Neural cell (in vitro differentiated cells): ENCODE results near the gene NKRF.

Experiments
- CTCF ChIP-seq: fragments of 450-650 bp; IDR thresholded peaks from 2 replicates; pipeline ENCODE4 v1.5.1; 2014; ENCODE audit warnings: antibody characterized with exemption, mild to moderate bottlenecking, moderate library complexity; ENCODE audit not compliant: poor library complexity, severe bottlenecking
- EP300 ChIP-seq: fragments of 450-650 bp; conservative IDR thresholded peaks from 2 replicates; pipeline ENCODE4 v1.6.1; 2014; ENCODE audit warnings: antibody characterized with exemption, mild to moderate bottlenecking, moderate library complexity; ENCODE audit not compliant: poor library complexity, severe bottlenecking
- EZH2 ChIP-seq: fragments of 200-600, 300-800 bp; shearing (Covaris generic), sonication (generic); IDR thresholded peaks from 2 replicates; pipeline ENCODE4 v1.6.1; 2014; ENCODE audit warnings: antibody characterized with exemption, low read length, borderline replicate concordance, mild to moderate bottlenecking; ENCODE audit not compliant: insufficient read depth, poor library complexity, severe bottlenecking
- MXI1 ChIP-seq: fragments of 450-650 bp; conservative IDR thresholded peaks from 2 replicates; pipeline ENCODE4 v1.6.1; 2014; ENCODE audit warnings: antibody characterized with exemption, mild to moderate bottlenecking; ENCODE audit not compliant: poor library complexity, severe bottlenecking
- POLR2AphosphoS5 ChIP-seq: IDR thresholded peaks from 2 replicates; pipeline ENCODE4 v1.6.1; 2012
- RAD21 ChIP-seq: fragments of 450-650 bp; conservative IDR thresholded peaks from 2 replicates; pipeline ENCODE4 v1.6.1; 2014; ENCODE audit warnings: antibody characterized with exemption, mild to moderate bottlenecking, moderate library complexity
- REST ChIP-seq: IDR thresholded peaks from 2 replicates; pipeline ENCODE4 v1.6.1; 2012; ENCODE audit warnings: borderline replicate concordance
- SMC3 ChIP-seq: fragments of 450-650 bp; conservative IDR thresholded peaks from 2 replicates; pipeline ENCODE4 v1.6.1; 2014; ENCODE audit warnings: antibody characterized with exemption, mild to moderate bottlenecking, moderate library complexity; ENCODE audit not compliant: poor library complexity
- TAF1 ChIP-seq: IDR thresholded peaks from 2 replicates; pipeline ENCODE4 v1.6.1; 2012; ENCODE audit warnings: low read depth

GRCh38 chrX:119624951-119625668 lies 18.9 kb upstream of the NKRF start:
- TF ChIP-seq SMC3 (no peak), CTCF (no peak), POLR2AphosphoS5 (no peak), EZH2 (no peak), MXI1 (no peak), EP300 (no peak), REST (no peak), RAD21 (no peak), TAF1 (no peak)
